HL-60 (cell line): ENCODE data around the gene RAPGEF4.

Experiments
- GABPA ChIP-seq: IDR thresholded peaks from 2 replicates; pipeline ENCODE4 v1.6.1; 2012; ENCODE audit warnings: low read depth
- POLR2AphosphoS5 ChIP-seq: IDR thresholded peaks from 2 replicates; pipeline ENCODE4 v1.6.1; 2012; ENCODE audit warnings: low read depth
- SPI1 ChIP-seq: IDR thresholded peaks from 2 replicates; pipeline ENCODE4 v1.6.1; 2012; ENCODE audit warnings: low read depth, mild to moderate bottlenecking, borderline replicate concordance
- TF ChIP-seq, protein P1 (sequence below): IDR thresholded peaks from 2 replicates; pipeline ENCODE4 v1.6.1; 2012; ENCODE audit warnings: low read depth; ENCODE audit not compliant: insufficient replicate concordance
- TF ChIP-seq, protein P2 (sequence below): IDR thresholded peaks from one replicate; pipeline ENCODE4 v1.5.1; 2011; ENCODE audit warnings: low read length, control low read depth, inconsistent platforms; ENCODE audit not compliant: insufficient read depth

DNA sequence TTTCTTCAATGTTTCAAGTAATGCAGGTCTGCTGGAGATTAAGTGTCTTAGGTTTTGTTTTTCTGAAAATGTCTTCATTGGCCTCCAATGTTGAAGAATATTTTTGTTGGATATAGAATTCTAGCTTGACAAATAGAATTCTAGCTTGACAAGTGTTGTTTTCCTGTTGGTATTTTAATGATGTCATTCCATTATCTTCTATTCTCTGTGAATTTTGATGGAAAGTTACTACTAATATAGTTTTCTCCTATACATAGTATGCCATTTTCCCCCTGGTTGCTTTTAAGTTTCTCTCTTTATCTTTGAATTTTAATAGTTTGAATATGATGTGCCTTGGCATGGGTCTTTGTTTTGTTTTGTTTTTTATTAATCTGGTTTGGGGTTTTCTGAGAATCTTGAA, 119.9 kb downstream of the RAPGEF4 start:
- TF ChIP-seq, protein P1, sequence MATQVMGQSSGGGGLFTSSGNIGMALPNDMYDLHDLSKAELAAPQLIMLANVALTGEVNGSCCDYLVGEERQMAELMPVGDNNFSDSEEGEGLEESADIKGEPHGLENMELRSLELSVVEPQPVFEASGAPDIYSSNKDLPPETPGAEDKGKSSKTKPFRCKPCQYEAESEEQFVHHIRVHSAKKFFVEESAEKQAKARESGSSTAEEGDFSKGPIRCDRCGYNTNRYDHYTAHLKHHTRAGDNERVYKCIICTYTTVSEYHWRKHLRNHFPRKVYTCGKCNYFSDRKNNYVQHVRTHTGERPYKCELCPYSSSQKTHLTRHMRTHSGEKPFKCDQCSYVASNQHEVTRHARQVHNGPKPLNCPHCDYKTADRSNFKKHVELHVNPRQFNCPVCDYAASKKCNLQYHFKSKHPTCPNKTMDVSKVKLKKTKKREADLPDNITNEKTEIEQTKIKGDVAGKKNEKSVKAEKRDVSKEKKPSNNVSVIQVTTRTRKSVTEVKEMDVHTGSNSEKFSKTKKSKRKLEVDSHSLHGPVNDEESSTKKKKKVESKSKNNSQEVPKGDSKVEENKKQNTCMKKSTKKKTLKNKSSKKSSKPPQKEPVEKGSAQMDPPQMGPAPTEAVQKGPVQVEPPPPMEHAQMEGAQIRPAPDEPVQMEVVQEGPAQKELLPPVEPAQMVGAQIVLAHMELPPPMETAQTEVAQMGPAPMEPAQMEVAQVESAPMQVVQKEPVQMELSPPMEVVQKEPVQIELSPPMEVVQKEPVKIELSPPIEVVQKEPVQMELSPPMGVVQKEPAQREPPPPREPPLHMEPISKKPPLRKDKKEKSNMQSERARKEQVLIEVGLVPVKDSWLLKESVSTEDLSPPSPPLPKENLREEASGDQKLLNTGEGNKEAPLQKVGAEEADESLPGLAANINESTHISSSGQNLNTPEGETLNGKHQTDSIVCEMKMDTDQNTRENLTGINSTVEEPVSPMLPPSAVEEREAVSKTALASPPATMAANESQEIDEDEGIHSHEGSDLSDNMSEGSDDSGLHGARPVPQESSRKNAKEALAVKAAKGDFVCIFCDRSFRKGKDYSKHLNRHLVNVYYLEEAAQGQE = no peak
- TF ChIP-seq, protein P2, sequence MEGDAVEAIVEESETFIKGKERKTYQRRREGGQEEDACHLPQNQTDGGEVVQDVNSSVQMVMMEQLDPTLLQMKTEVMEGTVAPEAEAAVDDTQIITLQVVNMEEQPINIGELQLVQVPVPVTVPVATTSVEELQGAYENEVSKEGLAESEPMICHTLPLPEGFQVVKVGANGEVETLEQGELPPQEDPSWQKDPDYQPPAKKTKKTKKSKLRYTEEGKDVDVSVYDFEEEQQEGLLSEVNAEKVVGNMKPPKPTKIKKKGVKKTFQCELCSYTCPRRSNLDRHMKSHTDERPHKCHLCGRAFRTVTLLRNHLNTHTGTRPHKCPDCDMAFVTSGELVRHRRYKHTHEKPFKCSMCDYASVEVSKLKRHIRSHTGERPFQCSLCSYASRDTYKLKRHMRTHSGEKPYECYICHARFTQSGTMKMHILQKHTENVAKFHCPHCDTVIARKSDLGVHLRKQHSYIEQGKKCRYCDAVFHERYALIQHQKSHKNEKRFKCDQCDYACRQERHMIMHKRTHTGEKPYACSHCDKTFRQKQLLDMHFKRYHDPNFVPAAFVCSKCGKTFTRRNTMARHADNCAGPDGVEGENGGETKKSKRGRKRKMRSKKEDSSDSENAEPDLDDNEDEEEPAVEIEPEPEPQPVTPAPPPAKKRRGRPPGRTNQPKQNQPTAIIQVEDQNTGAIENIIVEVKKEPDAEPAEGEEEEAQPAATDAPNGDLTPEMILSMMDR = no peak
- TF ChIP-seq POLR2AphosphoS5 (no peak), GABPA (no peak), SPI1 (no peak)
